IMR-90 (cell line): ENCODE data around the gene SLC22A2. TPM values are rescaled to one million over a fixed set of nuclear protein-coding genes. Genes with fewer than 3 reads are reported as not detected.

Experiments used
- ATAC-seq: fragments of 200-7000 bp; cut with Tn5 transposase; 2 replicates; pipeline ENCODE4 v1.9.1; 2020; ENCODE audit warnings: low read depth, mild to moderate bottlenecking, moderate library complexity
- BruUV-seq: library from RNA; stranded (reverse); fragments of 400-500 nt; replicated peaks from 2 replicates; lab custom pipeline; 2021; lab: Mats Ljungman, UMichigan
- CTCF ChIA-PET: fragments of 300-600 bp; formaldehyde crosslinking; extraction: SDS; loops from one replicate; lab custom pipeline; 2021; ENCODE audit warnings: antibody characterized with exemption; lab: Yijun Ruan, JAX
- POLR2A ChIA-PET: fragments of 300-600 bp; sonication (Branson Sonifier 250); formaldehyde crosslinking; loops from one replicate; lab custom pipeline; 2022; ENCODE audit warnings: antibody characterized with exemption; ENCODE audit not compliant: unreplicated experiment; lab: Charles Lee
- DNase-seq: peaks from one replicate; pipeline ENCODE4 v3.0.0; 2013
- H2AFZ ChIP-seq: replicated peaks from 2 replicates; pipeline ENCODE3; 2013; ENCODE audit warnings: low read length, mild to moderate bottlenecking; ENCODE audit not compliant: poor library complexity
- H2AK5ac ChIP-seq: 2 replicates; pipeline ENCODE4 v1.6.1; 2013; ENCODE audit warnings: low read depth, low read length, inconsistent platforms
- H2AK9ac ChIP-seq: replicated peaks from 2 replicates; pipeline ENCODE3; 2013; ENCODE audit warnings: mild to moderate bottlenecking, low read depth, low read length, moderate library complexity; ENCODE audit not compliant: poor library complexity
- H2BK120ac ChIP-seq: 2 replicates; pipeline ENCODE4 v1.6.1; 2013; ENCODE audit warnings: low read depth, low read length, inconsistent platforms
- H2BK15ac ChIP-seq: 3 replicates; pipeline ENCODE4 v1.6.1; 2013; ENCODE audit warnings: low read depth, low read length, inconsistent platforms
- H2BK20ac ChIP-seq: 2 replicates; pipeline ENCODE4 v1.6.1; 2013; ENCODE audit warnings: low read depth, mild to moderate bottlenecking, inconsistent platforms, low read length, moderate library complexity
- H2BK5ac ChIP-seq: 2 replicates; pipeline ENCODE4 v1.6.1; 2013; ENCODE audit warnings: mild to moderate bottlenecking, low read depth, low read length, inconsistent platforms; ENCODE audit not compliant: poor library complexity, severe bottlenecking
- H3K14ac ChIP-seq: replicated peaks from 2 replicates; pipeline ENCODE4 v1.6.1; 2013; ENCODE audit warnings: low read depth, low read length, inconsistent platforms
- H3K18ac ChIP-seq: 2 replicates; pipeline ENCODE4 v1.6.1; 2013; ENCODE audit warnings: low read depth, low read length, control low read depth
- H3K23ac ChIP-seq: 2 replicates; pipeline ENCODE4 v1.6.1; 2013; ENCODE audit warnings: low read depth, low read length, inconsistent platforms
- H3K27ac ChIP-seq: 2 replicates; pipeline ENCODE4 v1.5.1; 2013; ENCODE audit warnings: mild to moderate bottlenecking, control low read depth, low read length; ENCODE audit not compliant: insufficient read depth
- H3K27me3 ChIP-seq: 2 replicates; pipeline ENCODE4 v1.6.1; 2013; ENCODE audit warnings: low read length; ENCODE audit not compliant: control insufficient read depth, insufficient read depth
- H3K36me3 ChIP-seq: 2 replicates; pipeline ENCODE4 v1.6.1; 2013; ENCODE audit warnings: low read length, mixed read lengths; ENCODE audit not compliant: control insufficient read depth, insufficient read depth
- H3K4ac ChIP-seq: 2 replicates; pipeline ENCODE4 v1.6.1; 2013; ENCODE audit warnings: low read depth, low read length, inconsistent platforms
- H3K4me1 ChIP-seq: 2 replicates; pipeline ENCODE4 v1.6.1; 2013; ENCODE audit warnings: low read length, mixed read lengths; ENCODE audit not compliant: control insufficient read depth, insufficient read depth
- H3K4me2 ChIP-seq: 2 replicates; pipeline ENCODE4 v1.6.1; 2013; ENCODE audit warnings: low read depth, mild to moderate bottlenecking, control low read depth, low read length, moderate library complexity
- H3K4me3 ChIP-seq: 2 replicates; pipeline ENCODE4 v1.5.1; 2013; ENCODE audit warnings: low read depth, mild to moderate bottlenecking, control low read depth, low read length, moderate library complexity; ENCODE audit not compliant: insufficient read depth
- H3K56ac ChIP-seq: 2 replicates; pipeline ENCODE4 v1.6.1; 2013; ENCODE audit warnings: low read length, inconsistent platforms; ENCODE audit not compliant: insufficient read depth; ENCODE audit errors: extremely low read depth
- H3K79me1 ChIP-seq, 2 experiments: 2 replicates each; pipeline ENCODE4 v1.6.1; 2013; ENCODE audit warnings: low read length in 2 of 2, inconsistent platforms in 1 of 2, low read depth in 1 of 2
- H3K9ac ChIP-seq: 2 replicates; pipeline ENCODE4 v1.6.1; 2013; ENCODE audit warnings: low read depth, low read length, control low read depth
- H3K9me1 ChIP-seq: 2 replicates; pipeline ENCODE4 v1.6.1; 2013; ENCODE audit warnings: low read length, inconsistent platforms; ENCODE audit not compliant: insufficient read depth
- H3K9me3 ChIP-seq: 2 replicates; pipeline ENCODE4 v1.6.1; 2013; ENCODE audit warnings: low read length; ENCODE audit not compliant: control insufficient read depth, insufficient read depth
- H4K20me1 ChIP-seq: 2 replicates; pipeline ENCODE4 v1.6.1; 2013; ENCODE audit warnings: low read length, inconsistent platforms; ENCODE audit not compliant: insufficient read depth
- H4K5ac ChIP-seq: 2 replicates; pipeline ENCODE4 v1.6.1; 2013; ENCODE audit warnings: mild to moderate bottlenecking, low read depth, low read length, control low read depth
- H4K8ac ChIP-seq, 2 experiments: 2 replicates each; pipeline ENCODE4 v1.6.1; 2013; ENCODE audit warnings: low read depth in 2 of 2, low read length in 2 of 2, control low read depth in 1 of 2, inconsistent platforms in 1 of 2
- H4K91ac ChIP-seq: 2 replicates; pipeline ENCODE4 v1.6.1; 2013; ENCODE audit warnings: low read depth, low read length, inconsistent platforms; ENCODE audit not compliant: insufficient read depth
- BHLHE40 ChIP-seq: fragments of 150-350 bp; IDR thresholded peaks from 2 replicates; pipeline ENCODE4 v1.6.1; 2016; ENCODE audit warnings: mild to moderate bottlenecking, low read depth, low read length
- CEBPB ChIP-seq: IDR thresholded peaks from 2 replicates; pipeline ENCODE4 v1.6.1; 2012; ENCODE audit warnings: low read depth, low read length, improper control_type of control experiment
- CHD1 ChIP-seq: IDR thresholded peaks from 2 replicates; pipeline ENCODE4 v1.6.1; 2012; ENCODE audit warnings: low read depth, low read length, improper control_type of control experiment
- CTCF ChIP-seq: conservative IDR thresholded peaks from 2 replicates; pipeline ENCODE4 v1.5.1; 2012; ENCODE audit warnings: mild to moderate bottlenecking, low read depth, low read length, improper control_type of control experiment
- FOS ChIP-seq: fragments of 150-350 bp; IDR thresholded peaks from 2 replicates; pipeline ENCODE4 v1.6.1; 2016; ENCODE audit warnings: low read depth, low read length
- MAFK ChIP-seq: IDR thresholded peaks from 2 replicates; pipeline ENCODE4 v1.6.1; 2012; ENCODE audit warnings: low read depth, low read length, improper control_type of control experiment
- MAZ ChIP-seq: IDR thresholded peaks from 2 replicates; pipeline ENCODE4 v1.6.1; 2012; ENCODE audit warnings: low read depth, mild to moderate bottlenecking, low read length, improper control_type of control experiment, moderate library complexity, borderline replicate concordance
- MXI1 ChIP-seq: IDR thresholded peaks from 2 replicates; pipeline ENCODE4 v1.6.1; 2012; ENCODE audit warnings: low read depth, mild to moderate bottlenecking, low read length, moderate library complexity, borderline replicate concordance
- NFE2L2 ChIP-seq: fragments of 150-350 bp; IDR thresholded peaks from 2 replicates; pipeline ENCODE4 v1.6.1; 2016; ENCODE audit warnings: low read depth, mild to moderate bottlenecking, low read length
- POLR2A ChIP-seq: IDR thresholded peaks from 2 replicates; pipeline ENCODE4 v1.6.1; 2012; ENCODE audit warnings: mild to moderate bottlenecking, low read depth, low read length
- RAD21 ChIP-seq: IDR thresholded peaks from 2 replicates; pipeline ENCODE4 v1.6.1; 2012; ENCODE audit warnings: low read length, improper control_type of control experiment
- RCOR1 ChIP-seq: IDR thresholded peaks from 2 replicates; pipeline ENCODE4 v1.6.1; 2012; ENCODE audit warnings: mild to moderate bottlenecking, low read length, improper control_type of control experiment; ENCODE audit not compliant: insufficient replicate concordance
- RFX5 ChIP-seq: IDR thresholded peaks from 2 replicates; pipeline ENCODE4 v1.8.0; 2012; ENCODE audit warnings: low read depth, mild to moderate bottlenecking, low read length, moderate library complexity
- SMC3 ChIP-seq: fragments of 150-350 bp; IDR thresholded peaks from 2 replicates; pipeline ENCODE4 v1.6.1; 2016; ENCODE audit warnings: low read depth, mild to moderate bottlenecking, antibody characterized with exemption, low read length, moderate library complexity
- WGBS, 2 experiments: methylation state at CpG; one replicate each; pipeline versions ENCODE4 v1.1.5 to v1.1.7; 2013; ENCODE audit warnings: missing lambda C conversion rate in 2 of 2; ENCODE audit not compliant: insufficient read length in 1 of 2; ENCODE audit errors: extremely low coverage in 2 of 2; 5-methylcytosine and 5-hydroxymethylcytosine counted together
- dilution Hi-C: fragments of 300-500 bp; cut with HindIII; formaldehyde crosslinking; loops from one replicate; pipeline ENCODE4 v1.14.3; 2018; ENCODE audit warnings: low sequenced_read_pairs; ENCODE audit not compliant: unreplicated experiment
- in situ Hi-C: fragments of 300-500 bp; cut with MboI; formaldehyde crosslinking; loops from 3 replicates; pipeline ENCODE4 v1.14.3; 2019; ENCODE audit warnings: low sequenced_read_pairs, inconsistent platforms, mixed read lengths
- intact Hi-C: fragments of 100-400 bp; cut with micrococcal nuclease; formaldehyde crosslinking; loops from 2 replicates; pipeline ENCODE4 v1.10.0; 2022
- polyA plus RNA-seq, 3 experiments: library from polyadenylated mRNA; depleted of rRNA; stranded (reverse); fragments of >200 nt; gene quantifications; 2 replicates each; pipeline ENCODE4 v1.2.3, GENCODE V29; 2012; ENCODE audit warnings: low replicate concordance in 1 of 3
- total RNA-seq: library from RNA; depleted of rRNA; stranded (reverse); fragments of >200 nt; gene quantifications from 2 replicates; pipeline ENCODE4 v1.2.3, GENCODE V29; 2012
- TF ChIP-seq, protein P1 (sequence below): fragments of 150-350 bp; IDR thresholded peaks from 2 replicates; pipeline ENCODE4 v1.6.1; 2017; ENCODE audit warnings: mild to moderate bottlenecking, antibody characterized with exemption, low read length, low read depth
- TF ChIP-seq, protein P2 (sequence below): fragments of 150-350 bp; IDR thresholded peaks from 2 replicates; pipeline ENCODE4 v1.6.1; 2016; ENCODE audit warnings: low read depth, mild to moderate bottlenecking, low read length, moderate library complexity, borderline replicate concordance

SLC22A2 gene
- total and polyA plus RNA-seq, 2 of the 4 experiments (the other 2 are of a cell fraction), result not detected

- no peak overlapping the region for H3K56ac ChIP-seq
- no peaks in the 10 kb centered on the region for H3K36me3 ChIP-seq
- H2BK20ac ChIP-seq, result no peak overlapping the region
- POLR2A ChIA-PET, result no interaction called here
- H2AK9ac ChIP-seq, result no peak overlapping the region
- no peak overlapping the region for H2BK15ac ChIP-seq
- H4K20me1 ChIP-seq, result no peaks in the 10 kb centered on the region
- H3K27ac ChIP-seq, result no peak overlapping the region
- peak; percentile 1 for DNase-seq
- H3K4me1 ChIP-seq, result no peaks in the 10 kb centered on the region
- TF ChIP-seq MXI1, result no peak
- no peak for TF ChIP-seq RCOR1
- TF ChIP-seq MAZ, result no peak
- no peak for TF ChIP-seq POLR2A
- no peak for TF ChIP-seq NFE2L2
- no peak for TF ChIP-seq CEBPB
- no peak for TF ChIP-seq RFX5
- TF ChIP-seq RAD21, result no peak
- TF ChIP-seq, protein P1, sequence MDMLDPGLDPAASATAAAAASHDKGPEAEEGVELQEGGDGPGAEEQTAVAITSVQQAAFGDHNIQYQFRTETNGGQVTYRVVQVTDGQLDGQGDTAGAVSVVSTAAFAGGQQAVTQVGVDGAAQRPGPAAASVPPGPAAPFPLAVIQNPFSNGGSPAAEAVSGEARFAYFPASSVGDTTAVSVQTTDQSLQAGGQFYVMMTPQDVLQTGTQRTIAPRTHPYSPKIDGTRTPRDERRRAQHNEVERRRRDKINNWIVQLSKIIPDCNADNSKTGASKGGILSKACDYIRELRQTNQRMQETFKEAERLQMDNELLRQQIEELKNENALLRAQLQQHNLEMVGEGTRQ, result no peak
- no peak for TF ChIP-seq FOS
- TF ChIP-seq CHD1, result no peak
- TF ChIP-seq SMC3, result no peak
- no peak for TF ChIP-seq MAFK
- TF ChIP-seq CTCF, result no peak
- no peak for TF ChIP-seq BHLHE40
- TF ChIP-seq, protein P2, sequence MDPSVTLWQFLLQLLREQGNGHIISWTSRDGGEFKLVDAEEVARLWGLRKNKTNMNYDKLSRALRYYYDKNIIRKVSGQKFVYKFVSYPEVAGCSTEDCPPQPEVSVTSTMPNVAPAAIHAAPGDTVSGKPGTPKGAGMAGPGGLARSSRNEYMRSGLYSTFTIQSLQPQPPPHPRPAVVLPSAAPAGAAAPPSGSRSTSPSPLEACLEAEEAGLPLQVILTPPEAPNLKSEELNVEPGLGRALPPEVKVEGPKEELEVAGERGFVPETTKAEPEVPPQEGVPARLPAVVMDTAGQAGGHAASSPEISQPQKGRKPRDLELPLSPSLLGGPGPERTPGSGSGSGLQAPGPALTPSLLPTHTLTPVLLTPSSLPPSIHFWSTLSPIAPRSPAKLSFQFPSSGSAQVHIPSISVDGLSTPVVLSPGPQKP, result no peak
- no peak overlapping the region for H2AFZ ChIP-seq
- H3K27me3 ChIP-seq, result no peaks in the 10 kb centered on the region
- no peak overlapping the region for H3K4me3 ChIP-seq
- H2BK120ac ChIP-seq, result no peak overlapping the region
- WGBS, 2 experiments, result no CpG with 5 or more reads among the region's 2 CpGs
- in situ Hi-C loops (no loop called here), intact Hi-C loops (no loop called here), dilution Hi-C loops (no loop called here)
- no peak overlapping the region for H3K4me2 ChIP-seq
- ATAC-seq, result no peak
- H4K8ac ChIP-seq, result no peak overlapping the region
- no peak overlapping the region for H2BK5ac ChIP-seq
- no peak overlapping the region for H3K14ac ChIP-seq
- no peak overlapping the region for H4K5ac ChIP-seq
- CTCF ChIA-PET, result no interaction called here
- H4K91ac ChIP-seq, result no peak overlapping the region
- H3K23ac ChIP-seq, result no peak overlapping the region
- no TSS peak for BruUV-seq
- H3K18ac ChIP-seq, result no peak overlapping the region
- no peaks in the 10 kb centered on the region for H3K9me1 ChIP-seq
- H3K9me3 ChIP-seq, result peaks cover 6% of the 10 kb centered on the region
- H3K9ac ChIP-seq, result no peak overlapping the region
- no peak overlapping the region for H3K4ac ChIP-seq
- H3K79me1 ChIP-seq, result no peaks in the 10 kb centered on the region
- no peak overlapping the region for H2AK5ac ChIP-seq
These were observed 39.8 kb downstream of the SLC22A2 start for GRCh38 chr6:160218810-160219209.
